Measurements from ENCODE around the gene FAAP24.

DNA sequence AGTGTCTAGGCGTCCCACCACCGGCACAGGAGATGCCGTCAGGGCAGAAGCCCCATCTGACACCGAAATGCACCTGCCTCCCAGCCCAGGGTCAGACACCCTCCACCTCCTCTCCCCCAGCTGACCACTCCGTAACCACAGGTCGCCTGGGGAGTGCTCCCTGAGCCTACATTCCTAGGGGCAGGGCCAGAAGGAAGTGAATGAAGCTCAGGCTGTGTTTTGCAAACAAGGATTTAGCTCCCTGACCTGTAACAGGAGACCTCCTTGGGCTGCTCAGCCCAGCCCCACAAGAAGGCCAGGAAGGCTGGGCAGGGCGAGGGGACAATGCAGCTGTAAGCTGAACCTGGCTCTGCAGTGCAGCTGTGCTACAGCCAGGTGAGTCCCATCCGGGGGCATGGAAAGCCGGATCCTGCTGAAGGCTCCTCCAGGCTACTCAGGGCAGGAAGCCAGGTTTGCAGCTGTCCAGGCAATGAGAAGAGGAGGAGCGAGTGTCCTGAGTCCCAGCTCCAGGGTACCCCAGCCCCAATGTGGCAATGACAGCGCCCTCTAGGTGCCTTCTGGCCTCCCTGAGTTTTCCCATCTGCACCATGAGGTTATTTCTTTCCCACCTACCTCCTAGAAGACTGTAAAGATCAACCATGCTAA lies 50.6 kb downstream of the FAAP24 start:
- TF ChIP-seq, protein P1, sequence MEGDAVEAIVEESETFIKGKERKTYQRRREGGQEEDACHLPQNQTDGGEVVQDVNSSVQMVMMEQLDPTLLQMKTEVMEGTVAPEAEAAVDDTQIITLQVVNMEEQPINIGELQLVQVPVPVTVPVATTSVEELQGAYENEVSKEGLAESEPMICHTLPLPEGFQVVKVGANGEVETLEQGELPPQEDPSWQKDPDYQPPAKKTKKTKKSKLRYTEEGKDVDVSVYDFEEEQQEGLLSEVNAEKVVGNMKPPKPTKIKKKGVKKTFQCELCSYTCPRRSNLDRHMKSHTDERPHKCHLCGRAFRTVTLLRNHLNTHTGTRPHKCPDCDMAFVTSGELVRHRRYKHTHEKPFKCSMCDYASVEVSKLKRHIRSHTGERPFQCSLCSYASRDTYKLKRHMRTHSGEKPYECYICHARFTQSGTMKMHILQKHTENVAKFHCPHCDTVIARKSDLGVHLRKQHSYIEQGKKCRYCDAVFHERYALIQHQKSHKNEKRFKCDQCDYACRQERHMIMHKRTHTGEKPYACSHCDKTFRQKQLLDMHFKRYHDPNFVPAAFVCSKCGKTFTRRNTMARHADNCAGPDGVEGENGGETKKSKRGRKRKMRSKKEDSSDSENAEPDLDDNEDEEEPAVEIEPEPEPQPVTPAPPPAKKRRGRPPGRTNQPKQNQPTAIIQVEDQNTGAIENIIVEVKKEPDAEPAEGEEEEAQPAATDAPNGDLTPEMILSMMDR (IDR thresholded peaks at IDR 0.05; ENCODE audit: low read depth, low read length, poor library complexity, severe bottlenecking) = peak; percentile 25
- no peak for TF ChIP-seq EZH2phosphoT487 (IDR thresholded peaks at IDR 0.05; ENCODE audit: borderline replicate concordance, low read length)
